IMR-90 (cell line): ENCODE results near the gene ARMH2. TPM values are rescaled to one million over a fixed set of nuclear protein-coding genes. Genes with fewer than 3 reads are reported as not detected.

ENCODE experiments used
- ATAC-seq: fragments of 200-7000 bp; cut with Tn5 transposase; 2 replicates; pipeline ENCODE4 v1.9.1; 2020; ENCODE audit warnings: low read depth, mild to moderate bottlenecking, moderate library complexity
- BruUV-seq: library from RNA; stranded (reverse); fragments of 400-500 nt; replicated peaks from 2 replicates; lab custom pipeline; 2021; lab: Mats Ljungman, UMichigan
- CTCF ChIA-PET: fragments of 300-600 bp; formaldehyde crosslinking; extraction: SDS; loops from one replicate; lab custom pipeline; 2021; ENCODE audit warnings: antibody characterized with exemption; lab: Yijun Ruan, JAX
- POLR2A ChIA-PET: fragments of 300-600 bp; sonication (Branson Sonifier 250); formaldehyde crosslinking; loops from one replicate; lab custom pipeline; 2022; ENCODE audit warnings: antibody characterized with exemption; ENCODE audit not compliant: unreplicated experiment; lab: Charles Lee
- DNase-seq: peaks from one replicate; pipeline ENCODE4 v3.0.0; 2013
- H2AFZ ChIP-seq: replicated peaks from 2 replicates; pipeline ENCODE3; 2013; ENCODE audit warnings: low read length, mild to moderate bottlenecking; ENCODE audit not compliant: poor library complexity
- H2AK5ac ChIP-seq: 2 replicates; pipeline ENCODE4 v1.6.1; 2013; ENCODE audit warnings: low read depth, low read length, inconsistent platforms
- H2AK9ac ChIP-seq: replicated peaks from 2 replicates; pipeline ENCODE3; 2013; ENCODE audit warnings: mild to moderate bottlenecking, low read depth, low read length, moderate library complexity; ENCODE audit not compliant: poor library complexity
- H2BK120ac ChIP-seq: 2 replicates; pipeline ENCODE4 v1.6.1; 2013; ENCODE audit warnings: low read depth, low read length, inconsistent platforms
- H2BK15ac ChIP-seq: 3 replicates; pipeline ENCODE4 v1.6.1; 2013; ENCODE audit warnings: low read depth, low read length, inconsistent platforms
- H2BK20ac ChIP-seq: 2 replicates; pipeline ENCODE4 v1.6.1; 2013; ENCODE audit warnings: low read depth, mild to moderate bottlenecking, inconsistent platforms, low read length, moderate library complexity
- H2BK5ac ChIP-seq: 2 replicates; pipeline ENCODE4 v1.6.1; 2013; ENCODE audit warnings: mild to moderate bottlenecking, low read depth, low read length, inconsistent platforms; ENCODE audit not compliant: poor library complexity, severe bottlenecking
- H3K14ac ChIP-seq: replicated peaks from 2 replicates; pipeline ENCODE4 v1.6.1; 2013; ENCODE audit warnings: low read depth, low read length, inconsistent platforms
- H3K18ac ChIP-seq: 2 replicates; pipeline ENCODE4 v1.6.1; 2013; ENCODE audit warnings: low read depth, low read length, control low read depth
- H3K23ac ChIP-seq: 2 replicates; pipeline ENCODE4 v1.6.1; 2013; ENCODE audit warnings: low read depth, low read length, inconsistent platforms
- H3K27ac ChIP-seq: 2 replicates; pipeline ENCODE4 v1.5.1; 2013; ENCODE audit warnings: mild to moderate bottlenecking, control low read depth, low read length; ENCODE audit not compliant: insufficient read depth
- H3K27me3 ChIP-seq: 2 replicates; pipeline ENCODE4 v1.6.1; 2013; ENCODE audit warnings: low read length; ENCODE audit not compliant: control insufficient read depth, insufficient read depth
- H3K36me3 ChIP-seq: 2 replicates; pipeline ENCODE4 v1.6.1; 2013; ENCODE audit warnings: low read length, mixed read lengths; ENCODE audit not compliant: control insufficient read depth, insufficient read depth
- H3K4ac ChIP-seq: 2 replicates; pipeline ENCODE4 v1.6.1; 2013; ENCODE audit warnings: low read depth, low read length, inconsistent platforms
- H3K4me1 ChIP-seq: 2 replicates; pipeline ENCODE4 v1.6.1; 2013; ENCODE audit warnings: low read length, mixed read lengths; ENCODE audit not compliant: control insufficient read depth, insufficient read depth
- H3K4me2 ChIP-seq: 2 replicates; pipeline ENCODE4 v1.6.1; 2013; ENCODE audit warnings: low read depth, mild to moderate bottlenecking, control low read depth, low read length, moderate library complexity
- H3K4me3 ChIP-seq: 2 replicates; pipeline ENCODE4 v1.5.1; 2013; ENCODE audit warnings: low read depth, mild to moderate bottlenecking, control low read depth, low read length, moderate library complexity; ENCODE audit not compliant: insufficient read depth
- H3K56ac ChIP-seq: 2 replicates; pipeline ENCODE4 v1.6.1; 2013; ENCODE audit warnings: low read length, inconsistent platforms; ENCODE audit not compliant: insufficient read depth; ENCODE audit errors: extremely low read depth
- H3K79me1 ChIP-seq, 2 experiments: 2 replicates each; pipeline ENCODE4 v1.6.1; 2013; ENCODE audit warnings: low read length in 2 of 2, inconsistent platforms in 1 of 2, low read depth in 1 of 2
- H3K9ac ChIP-seq: 2 replicates; pipeline ENCODE4 v1.6.1; 2013; ENCODE audit warnings: low read depth, low read length, control low read depth
- H3K9me1 ChIP-seq: 2 replicates; pipeline ENCODE4 v1.6.1; 2013; ENCODE audit warnings: low read length, inconsistent platforms; ENCODE audit not compliant: insufficient read depth
- H3K9me3 ChIP-seq: 2 replicates; pipeline ENCODE4 v1.6.1; 2013; ENCODE audit warnings: low read length; ENCODE audit not compliant: control insufficient read depth, insufficient read depth
- H4K20me1 ChIP-seq: 2 replicates; pipeline ENCODE4 v1.6.1; 2013; ENCODE audit warnings: low read length, inconsistent platforms; ENCODE audit not compliant: insufficient read depth
- H4K5ac ChIP-seq: 2 replicates; pipeline ENCODE4 v1.6.1; 2013; ENCODE audit warnings: mild to moderate bottlenecking, low read depth, low read length, control low read depth
- H4K8ac ChIP-seq, 2 experiments: 2 replicates each; pipeline ENCODE4 v1.6.1; 2013; ENCODE audit warnings: low read depth in 2 of 2, low read length in 2 of 2, control low read depth in 1 of 2, inconsistent platforms in 1 of 2
- H4K91ac ChIP-seq: 2 replicates; pipeline ENCODE4 v1.6.1; 2013; ENCODE audit warnings: low read depth, low read length, inconsistent platforms; ENCODE audit not compliant: insufficient read depth
- BHLHE40 ChIP-seq: fragments of 150-350 bp; IDR thresholded peaks from 2 replicates; pipeline ENCODE4 v1.6.1; 2016; ENCODE audit warnings: mild to moderate bottlenecking, low read depth, low read length
- MAFK ChIP-seq: IDR thresholded peaks from 2 replicates; pipeline ENCODE4 v1.6.1; 2012; ENCODE audit warnings: low read depth, low read length, improper control_type of control experiment
- MAZ ChIP-seq: IDR thresholded peaks from 2 replicates; pipeline ENCODE4 v1.6.1; 2012; ENCODE audit warnings: low read depth, mild to moderate bottlenecking, low read length, improper control_type of control experiment, moderate library complexity, borderline replicate concordance
- MXI1 ChIP-seq: IDR thresholded peaks from 2 replicates; pipeline ENCODE4 v1.6.1; 2012; ENCODE audit warnings: low read depth, mild to moderate bottlenecking, low read length, moderate library complexity, borderline replicate concordance
- POLR2A ChIP-seq: IDR thresholded peaks from 2 replicates; pipeline ENCODE4 v1.6.1; 2012; ENCODE audit warnings: mild to moderate bottlenecking, low read depth, low read length
- RAD21 ChIP-seq: IDR thresholded peaks from 2 replicates; pipeline ENCODE4 v1.6.1; 2012; ENCODE audit warnings: low read length, improper control_type of control experiment
- WGBS, 2 experiments: methylation state at CpG; one replicate each; pipeline versions ENCODE4 v1.1.5 to v1.1.7; 2013; ENCODE audit warnings: missing lambda C conversion rate in 2 of 2; ENCODE audit not compliant: insufficient read length in 1 of 2; ENCODE audit errors: extremely low coverage in 2 of 2; 5-methylcytosine and 5-hydroxymethylcytosine counted together
- dilution Hi-C: fragments of 300-500 bp; cut with HindIII; formaldehyde crosslinking; loops from one replicate; pipeline ENCODE4 v1.14.3; 2018; ENCODE audit warnings: low sequenced_read_pairs; ENCODE audit not compliant: unreplicated experiment
- in situ Hi-C: fragments of 300-500 bp; cut with MboI; formaldehyde crosslinking; loops from 3 replicates; pipeline ENCODE4 v1.14.3; 2019; ENCODE audit warnings: low sequenced_read_pairs, inconsistent platforms, mixed read lengths
- intact Hi-C: fragments of 100-400 bp; cut with micrococcal nuclease; formaldehyde crosslinking; loops from 2 replicates; pipeline ENCODE4 v1.10.0; 2022
- polyA plus RNA-seq, 3 experiments: library from polyadenylated mRNA; depleted of rRNA; stranded (reverse); fragments of >200 nt; gene quantifications; 2 replicates each; pipeline ENCODE4 v1.2.3, GENCODE V29; 2012; ENCODE audit warnings: low replicate concordance in 1 of 3
- total RNA-seq: library from RNA; depleted of rRNA; stranded (reverse); fragments of >200 nt; gene quantifications from 2 replicates; pipeline ENCODE4 v1.2.3, GENCODE V29; 2012
- TF ChIP-seq, protein P1 (sequence below): fragments of 150-350 bp; IDR thresholded peaks from 2 replicates; pipeline ENCODE4 v1.6.1; 2017; ENCODE audit warnings: mild to moderate bottlenecking, antibody characterized with exemption, low read length, low read depth

ARMH2 gene
- total and polyA plus RNA-seq, 2 of the 4 experiments (the other 2 are of a cell fraction) = not detected

DNA sequence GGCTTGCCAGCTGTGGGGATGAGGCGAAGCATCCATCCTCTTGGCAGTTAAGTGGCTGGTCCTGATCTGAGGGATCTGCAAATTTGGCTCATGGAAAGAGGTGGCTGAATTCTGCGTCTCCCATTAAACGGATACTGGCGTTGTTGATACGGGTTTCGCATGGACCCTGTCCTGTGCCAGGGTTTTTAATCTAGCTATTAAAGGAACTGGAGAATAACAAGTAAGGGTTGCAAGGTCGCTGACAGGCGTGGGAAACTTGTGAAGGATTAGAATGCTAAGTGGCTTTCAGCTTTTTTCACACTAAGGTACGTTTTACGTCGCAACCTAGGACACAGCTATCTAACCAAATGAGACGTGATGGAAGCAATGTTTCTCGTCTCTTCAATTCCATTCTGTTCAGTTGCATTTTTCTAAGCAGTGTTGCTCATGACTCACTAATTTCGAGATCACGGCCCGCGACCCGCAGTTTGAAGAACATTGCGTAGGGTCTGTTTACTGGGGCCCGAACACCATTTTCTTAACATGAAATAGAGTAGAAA lies 23.1 kb downstream of the ARMH2 start (continued):
- TF ChIP-seq RAD21 (no peak), MXI1 (0 out of 2 replicates have a peak, but pooled peaks have one; percentile 23)

DNA sequence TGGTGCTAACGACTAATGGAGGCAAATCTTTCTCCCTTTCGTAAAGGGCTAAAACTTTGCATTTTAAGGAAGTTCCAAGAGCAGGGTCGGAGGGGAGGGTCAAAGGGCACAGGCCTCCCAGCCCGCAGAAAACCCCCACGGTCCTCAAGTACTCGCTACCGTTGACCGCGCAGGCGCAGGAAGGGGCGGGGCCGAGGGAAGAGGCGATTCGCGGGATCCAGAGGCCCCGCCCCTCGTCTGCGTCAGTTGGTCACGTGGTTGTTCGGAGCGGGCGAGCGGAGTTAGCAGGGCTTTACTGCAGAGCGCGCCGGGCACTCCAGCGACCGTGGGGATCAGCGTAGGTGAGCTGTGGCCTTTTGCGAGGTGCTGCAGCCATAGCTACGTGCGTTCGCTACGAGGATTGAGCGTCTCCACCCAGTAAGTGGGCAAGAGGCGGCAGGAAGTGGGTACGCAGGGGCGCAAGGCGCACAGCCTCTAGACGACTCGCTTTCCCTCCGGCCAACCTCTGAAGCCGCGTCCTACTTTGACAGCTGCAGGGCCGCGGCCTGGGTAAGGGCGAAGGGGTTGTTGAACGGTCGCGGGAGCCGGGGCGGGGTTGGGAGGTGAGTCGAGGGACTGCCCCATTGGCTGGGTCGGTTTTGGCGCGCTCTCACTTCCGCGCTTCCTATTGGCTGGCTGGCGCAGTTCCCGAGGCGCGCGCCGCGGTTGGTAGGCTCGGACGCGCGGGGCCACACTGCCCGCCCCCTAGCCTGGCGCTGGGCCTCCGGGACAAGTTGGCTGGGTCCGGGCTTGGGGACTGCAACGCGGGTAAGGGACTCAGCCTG lies 23.8 kb downstream of the ARMH2 start, which contains the start of gene GMNN:
Gene GMNN (plus strand): TSS at position 242 of the 824 bp plus-strand sequence. CDS start 2,310 bp downstream, outside the sequence.
- Histone ChIP-seq H3K18ac (peak within 1 kb of the TSS; percentile 12), H4K8ac (peak within 1 kb of the TSS; percentile 80 to 99), H3K56ac (peak within 1 kb of the TSS; percentile 65), H4K5ac (peak within 1 kb of the TSS; percentile 55; the same call in 1 of the 2 replicates), H2BK20ac (no peak within 1 kb of the TSS), H3K4me3 (peak within 1 kb of the TSS; percentile 87), H3K9me3 (no peaks in the 10 kb centered on the region), H3K27me3 (no peaks in the 10 kb centered on the region), H2AK9ac (peak within 1 kb of the TSS; percentile 83), H3K36me3 (no peaks in the 10 kb centered on the region), H3K9me1 (no peaks in the 10 kb centered on the region), H3K4me1 (peaks cover 8% of the 10 kb centered on the region), H2AK5ac (peak within 1 kb of the TSS; percentile 55), H2AFZ (peak within 1 kb of the TSS; percentile 92), H3K4me2 (peak within 1 kb of the TSS; percentile 92), H3K23ac (peak within 1 kb of the TSS; percentile 86), H3K27ac (peak within 1 kb of the TSS; percentile 83), H3K9ac (peak within 1 kb of the TSS; percentile 92), H2BK15ac (peak within 1 kb of the TSS; percentile 13; the same call in 1 of the 3 replicates), H3K79me1 (peaks cover 8 to 9% of the 10 kb centered on the region in 2 experiments; a peak in 1 of 4 replicates), H4K20me1 (peaks cover 11% of the 10 kb centered on the region), H4K91ac (peak within 1 kb of the TSS; percentile 80; the same call in 1 of the 2 replicates), H2BK5ac (peak within 1 kb of the TSS; percentile 71), H3K14ac (peak within 1 kb of the TSS; percentile 80), H3K4ac (peak within 1 kb of the TSS; percentile 89), H2BK120ac (0 out of 2 replicates have a peak within 1 kb of the TSS, but pooled peaks have one; percentile 28)
- in situ Hi-C loops = no loop called here
- TF ChIP-seq BHLHE40 = peak; percentile 26; the same call in 1 of the 2 replicates
- TF ChIP-seq MAFK = no peak
- TF ChIP-seq POLR2A = peak; percentile 73; the same call in 1 of the 2 replicates
- TF ChIP-seq MAZ = 0 out of 2 replicates have a peak, but pooled peaks have one; percentile 38
- TF ChIP-seq, protein P1, sequence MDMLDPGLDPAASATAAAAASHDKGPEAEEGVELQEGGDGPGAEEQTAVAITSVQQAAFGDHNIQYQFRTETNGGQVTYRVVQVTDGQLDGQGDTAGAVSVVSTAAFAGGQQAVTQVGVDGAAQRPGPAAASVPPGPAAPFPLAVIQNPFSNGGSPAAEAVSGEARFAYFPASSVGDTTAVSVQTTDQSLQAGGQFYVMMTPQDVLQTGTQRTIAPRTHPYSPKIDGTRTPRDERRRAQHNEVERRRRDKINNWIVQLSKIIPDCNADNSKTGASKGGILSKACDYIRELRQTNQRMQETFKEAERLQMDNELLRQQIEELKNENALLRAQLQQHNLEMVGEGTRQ = peak; percentile 92
- ChIA-PET POLR2A (no interaction called here), CTCF (no interaction called here)
- peak; percentile 89 for DNase-seq
- WGBS, 2 experiments = 0% methylated on average over 20 of the region's 75 CpGs; no CpG with 5 or more reads in 1 of the 2 experiments
- intact Hi-C loops = loop anchor here (2.0 to 5.0 kb wide), 4 partner anchors 54 to 296 kb away; no protein-coding TSS in a partner anchor
- dilution Hi-C loops = no loop called here
- ATAC-seq = peak; percentile 93
- no TSS peak for BruUV-seq
